ENCODE data around the gene IP6K1. TPM values are rescaled to one million over a fixed set of nuclear protein-coding genes. Genes with fewer than 3 reads are reported as not detected.

IP6K1 gene
- total RNA-seq, 2 donors from 2014 or later: 19.8 to 27.5 TPM

- no peak for ATAC-seq
- H3K36me3 ChIP-seq (replicated peaks in 1 of 2; ENCODE audit: insufficient read depth in 1 of 2, low read depth in 2 of 2): no peaks in the 10 kb centered on the region
- TF ChIP-seq CTCF (IDR thresholded peaks at IDR 0.05): no peak
- no peaks in the 10 kb centered on the region for H3K4me1 ChIP-seq
- DNase-seq: no peak
- no peak overlapping the region for H3K27ac ChIP-seq
- no peak overlapping the region for H3K4me3 ChIP-seq
- intact Hi-C loops (cut with DNase I): no loop called here
- no peaks in the 10 kb centered on the region for H3K27me3 ChIP-seq
- H3K9me3 ChIP-seq: no peaks in the 10 kb centered on the region
- 91 to 94% methylated on average over 4 to 5 of the region's 5 CpGs for WGBS, 2 donors
Observed at GRCh38 chr3:49711489-49711888, 74.9 kb downstream of the IP6K1 start.

GRCh38 chr3:49709852-49710251, 76.5 kb downstream of the IP6K1 start:
- intact Hi-C loops (cut with DNase I): loop anchor here (10.0 kb wide), 1 partner anchor 125 kb away; no protein-coding TSS in a partner anchor
- no peak overlapping the region for H3K27ac ChIP-seq
- no peak overlapping the region for H3K4me3 ChIP-seq
- no peak for ATAC-seq
- H3K27me3 ChIP-seq: no peaks in the 10 kb centered on the region
- DNase-seq: no peak
- peaks cover 0 to 5% of the 10 kb centered on the region in 2 donors for H3K36me3 ChIP-seq (replicated peaks in 1 of 2; ENCODE audit: insufficient read depth in 1 of 2, low read depth in 2 of 2)
- H3K4me1 ChIP-seq: no peaks in the 10 kb centered on the region
- H3K9me3 ChIP-seq: no peaks in the 10 kb centered on the region
- TF ChIP-seq CTCF (IDR thresholded peaks at IDR 0.05) (no peak), POLR2A (IDR thresholded peaks at IDR 0.05) (no peak)
- whole genome bisulfite sequencing, 2 donors: 93 to 95% methylated on average over 8 of the region's 8 CpGs

- 64 to 66% methylated on average over 3 to 4 of the region's 4 CpGs for WGBS, 2 donors
- intact Hi-C loops (cut with DNase I): loop anchor here (10.0 kb wide), 1 partner anchor 128 kb away; no protein-coding TSS in a partner anchor
- Histone ChIP-seq H3K4me1 (no peaks in the 10 kb centered on the region), H3K36me3 (replicated peaks in 1 of 2; ENCODE audit: insufficient read depth in 1 of 2, low read depth in 2 of 2) (peaks cover 0 to 5% of the 10 kb centered on the region in 2 donors), H3K27me3 (no peaks in the 10 kb centered on the region), H3K27ac (no peak overlapping the region), H3K9me3 (no peaks in the 10 kb centered on the region), H3K4me3 (no peak overlapping the region)
- DNase-seq (no peak), ATAC-seq (no peak)
- no peak for TF ChIP-seq POLR2A (IDR thresholded peaks at IDR 0.05)
- no peak for TF ChIP-seq CTCF (IDR thresholded peaks at IDR 0.05)
Observed at GRCh38 chr3:49707113-49707480, 79.2 kb downstream of the IP6K1 start.

GRCh38 chr3:49706456-49707112, 79.8 kb downstream of the IP6K1 start:
- intact Hi-C loops (cut with DNase I): loop anchor here (10.0 kb wide), 1 partner anchor 128 kb away; no protein-coding TSS in a partner anchor
- TF ChIP-seq CTCF (IDR thresholded peaks at IDR 0.05) (no peak), POLR2A (IDR thresholded peaks at IDR 0.05) (no peak)
- Histone ChIP-seq H3K9me3 (no peaks in the 10 kb centered on the region), H3K4me3 (no peak overlapping the region), H3K4me1 (no peaks in the 10 kb centered on the region), H3K27ac (no peak overlapping the region), H3K27me3 (no peaks in the 10 kb centered on the region), H3K36me3 (replicated peaks in 1 of 2; ENCODE audit: insufficient read depth in 1 of 2, low read depth in 2 of 2) (peaks cover 0 to 5% of the 10 kb centered on the region in 2 donors)
- no peak for ATAC-seq
- WGBS, 2 donors: 79 to 81% methylated on average over 8 to 9 of the region's 9 CpGs
- DNase-seq: no peak
